ENCODE measurements around the gene DEPDC1B. TPM values are rescaled to one million over a fixed set of nuclear protein-coding genes. Genes with fewer than 3 reads are reported as not detected.

DEPDC1B gene
- total RNA-seq, 2 experiments from 2014 or later = 0.39 to 0.60 TPM

DNA sequence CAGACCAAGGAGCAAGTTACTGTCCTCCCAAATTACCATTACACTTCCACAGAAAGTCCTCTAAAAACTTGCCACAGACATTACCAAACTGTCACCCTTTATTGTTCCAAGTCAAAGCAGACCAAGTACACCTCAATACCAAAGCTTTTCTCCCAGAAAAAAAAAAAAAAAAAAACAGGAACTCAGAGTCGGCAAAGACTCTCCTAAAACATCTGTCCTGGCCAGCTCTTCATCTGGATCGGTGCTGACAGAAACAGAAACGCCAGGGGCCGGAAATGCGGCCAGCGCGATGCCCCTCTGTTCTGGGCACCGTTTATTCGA is 718 bp downstream of the DEPDC1B start:
- Histone ChIP-seq H3K9me3 (ENCODE audit: control insufficient read depth in 1 of 2, insufficient read depth in 1 of 2, low read length in 2 of 2) (no peaks in the 10 kb centered on the region), H3K27me3 (ENCODE audit: control insufficient read depth in 1 of 2, insufficient read depth in 2 of 2, low read length in 2 of 2) (no peaks in the 10 kb centered on the region), H3K36me3 (ENCODE audit: insufficient read depth, low read length) (no peaks in the 10 kb centered on the region), H3K4me1 (ENCODE audit: insufficient read depth, low read length) (peaks cover 24% of the 10 kb centered on the region), H3K27ac (ENCODE audit: low read depth in 1 of 2, low read length in 2 of 2) (no peak overlapping the region), H3K4me3 (ENCODE audit: low read length) (peak overlapping the region; percentile 95)
- DNase-seq (no peak), ATAC-seq (ENCODE audit: poor library complexity) (no peak)
- Mint-ChIP-seq H3K36me3 (ENCODE audit: low read depth) (no peaks in the 10 kb centered on the region), H3K27me3 (no peaks in the 10 kb centered on the region), H3K4me3 (peak overlapping the region; percentile 96), H3K9me3 (no peaks in the 10 kb centered on the region), H3K27ac (peak overlapping the region; percentile 45), H3K4me1 (ENCODE audit: low read depth) (peaks cover 22% of the 10 kb centered on the region)
- ChIA-PET POLR2A (interaction anchor here (0.9 to 1.0 kb wide), 2 partner anchors 8 to 10 kb away, joined by 3 to 4 read pairs; no protein-coding TSS in a partner anchor), CTCF (interaction anchor here (0.8 kb wide), 1 partner anchor 55 kb away, joined by 3 read pairs; no protein-coding TSS in a partner anchor)
- no peak for TF ChIP-seq CTCF (IDR thresholded peaks at IDR 0.05)
- intact Hi-C loops (cut with DNase I, micrococcal nuclease) = no loop called here

DNA sequence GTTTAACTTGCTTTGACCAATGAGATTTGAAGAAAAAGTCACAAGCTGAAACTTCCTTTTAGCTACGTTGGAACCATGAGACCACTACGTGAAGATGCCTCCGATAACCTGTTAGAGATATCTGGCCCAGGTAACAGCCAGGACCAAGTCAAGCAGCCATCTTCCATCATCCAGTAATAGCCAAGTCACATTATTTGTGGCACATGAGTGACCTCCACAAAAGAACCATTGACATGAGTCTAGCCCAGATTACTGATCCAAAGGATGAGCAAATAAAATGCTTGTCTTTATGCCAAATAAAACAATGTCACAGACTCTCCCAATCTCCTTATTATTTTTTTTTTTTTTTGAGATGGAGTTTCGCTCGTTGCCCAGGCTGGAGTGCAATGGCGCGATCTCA is 1.6 kb downstream of the DEPDC1B start:
- peaks cover 24% of the 10 kb centered on the region for H3K4me1 ChIP-seq (ENCODE audit: insufficient read depth, low read length)
- H3K9me3 Mint-ChIP-seq = no peaks in the 10 kb centered on the region
- no peaks in the 10 kb centered on the region for H3K9me3 ChIP-seq (ENCODE audit: control insufficient read depth in 1 of 2, insufficient read depth in 1 of 2, low read length in 2 of 2)
- H3K27ac ChIP-seq (ENCODE audit: low read depth in 1 of 2, low read length in 2 of 2) = no peak overlapping the region
- DNase-seq (no peak), ATAC-seq (ENCODE audit: poor library complexity) (no peak)
- no peak overlapping the region for H3K27ac Mint-ChIP-seq
- H3K36me3 ChIP-seq (ENCODE audit: insufficient read depth, low read length) = no peaks in the 10 kb centered on the region
- intact Hi-C loops (cut with DNase I, micrococcal nuclease) = no loop called here
- no peaks in the 10 kb centered on the region for H3K27me3 Mint-ChIP-seq
- peaks cover 22% of the 10 kb centered on the region for H3K4me1 Mint-ChIP-seq (ENCODE audit: low read depth)
- TF ChIP-seq CTCF (IDR thresholded peaks at IDR 0.05) = no peak
- CTCF ChIA-PET = no interaction called here
- H3K4me3 ChIP-seq (ENCODE audit: low read length) = no peak overlapping the region
- H3K27me3 ChIP-seq (ENCODE audit: control insufficient read depth in 1 of 2, insufficient read depth in 2 of 2, low read length in 2 of 2) = no peaks in the 10 kb centered on the region
- POLR2A ChIA-PET = interaction anchor here (0.9 kb wide), 1 partner anchor 11 kb away, joined by 4 read pairs; no protein-coding TSS in a partner anchor
- H3K4me3 Mint-ChIP-seq = peak overlapping the region; percentile 62
- H3K36me3 Mint-ChIP-seq (ENCODE audit: low read depth) = no peaks in the 10 kb centered on the region

DNA sequence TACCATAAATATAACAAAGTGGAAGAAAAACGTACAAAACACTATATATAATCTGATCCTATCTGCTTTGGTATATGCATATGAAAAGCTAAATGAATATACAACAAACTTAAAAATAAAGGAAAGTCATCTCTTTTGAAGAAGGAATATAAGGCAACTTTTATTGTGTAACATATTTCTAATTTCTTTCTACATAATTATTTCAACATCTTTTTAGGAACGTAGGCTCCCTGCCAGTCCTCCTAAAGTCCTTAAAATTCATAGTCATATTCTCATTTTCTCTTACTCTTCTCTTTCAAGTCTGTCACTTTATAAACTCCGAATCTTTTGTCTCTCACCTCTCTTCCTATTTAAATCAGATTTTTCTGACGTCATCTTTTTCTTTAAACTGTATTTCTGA is 9.6 kb downstream of the DEPDC1B start:
- CTCF ChIA-PET = no interaction called here
- Mint-ChIP-seq H3K4me3 (no peak overlapping the region), H3K27ac (no peak overlapping the region), H3K27me3 (no peaks in the 10 kb centered on the region), H3K9me3 (no peaks in the 10 kb centered on the region), H3K4me1 (ENCODE audit: low read depth) (no peaks in the 10 kb centered on the region), H3K36me3 (ENCODE audit: low read depth) (no peaks in the 10 kb centered on the region)
- DNase-seq (no peak), ATAC-seq (ENCODE audit: poor library complexity) (no peak)
- no peak overlapping the region for H3K4me3 ChIP-seq (ENCODE audit: low read length)
- H3K27ac ChIP-seq (ENCODE audit: low read depth in 1 of 2, low read length in 2 of 2) = no peak overlapping the region
- H3K27me3 ChIP-seq (ENCODE audit: control insufficient read depth in 1 of 2, insufficient read depth in 2 of 2, low read length in 2 of 2) = no peaks in the 10 kb centered on the region
- H3K9me3 ChIP-seq (ENCODE audit: control insufficient read depth in 1 of 2, insufficient read depth in 1 of 2, low read length in 2 of 2) = no peaks in the 10 kb centered on the region
- POLR2A ChIA-PET = no interaction called here
- TF ChIP-seq CTCF (IDR thresholded peaks at IDR 0.05) = no peak
- intact Hi-C loops (cut with DNase I, micrococcal nuclease) = no loop called here
- H3K36me3 ChIP-seq (ENCODE audit: insufficient read depth, low read length) = no peaks in the 10 kb centered on the region
- H3K4me1 ChIP-seq (ENCODE audit: insufficient read depth, low read length) = no peaks in the 10 kb centered on the region
